HepG2 (cell line): ENCODE results near the gene NEDD4L. TPM values are rescaled to one million over a fixed set of nuclear protein-coding genes. Genes with fewer than 3 reads are reported as not detected.

Source experiments
- ATAC-seq: fragments of 200-7000 bp; cut with Tn5 transposase; 3 replicates; pipeline ENCODE4 v1.9.1; 2020; ENCODE audit warnings: mild to moderate bottlenecking, moderate library complexity
- BruUV-seq: library from RNA; stranded (reverse); fragments of 400-500 nt; replicated peaks from 2 replicates; lab custom pipeline; 2021; lab: Mats Ljungman, UMichigan
- CTCF ChIA-PET: fragments of 300-600 bp; formaldehyde crosslinking; extraction: SDS; loops from one replicate; lab custom pipeline; 2021; ENCODE audit warnings: low total read pairs, inconsistent platforms, low intra/inter-chr PET ratio; lab: Yijun Ruan, JAX
- POLR2A ChIA-PET: fragments of 350-600 bp; sonication (Branson Sonifier 250); formaldehyde crosslinking; loops from one replicate; lab custom pipeline; 2020; ENCODE audit warnings: antibody characterized with exemption, inconsistent platforms; lab: Yijun Ruan, JAX
- DNase-seq: peaks from one replicate; pipeline ENCODE4 v3.0.0-alpha.2; 2015; ENCODE audit warnings: low spot score
- FAIRE-seq: peaks from 3 replicates; lab custom pipeline; 2011; peaks lifted over from hg19 to GRCh38; lab: Jason Lieb, UNC
- H2AFZ ChIP-seq: one replicate; pipeline ENCODE4 v1.6.1; 2011; ENCODE audit warnings: low read length, inconsistent platforms
- H3K27ac ChIP-seq: fragments of 300-600 bp; 3 replicates; pipeline ENCODE4 v1.8.0; 2011; ENCODE audit warnings: mixed run types, mild to moderate bottlenecking, mixed read lengths, low read length, inconsistent platforms; ENCODE audit not compliant: insufficient read depth; ENCODE audit errors: extremely low read length
- H3K27me3 ChIP-seq, 2 experiments: fragments of 200-600 bp in 1 of 2; 2 replicates in 1 of 2; 3 replicates in 1 of 2; pipeline versions ENCODE4 v1.6.0 to v1.8.0; 2011; ENCODE audit warnings: low read length in 2 of 2, mild to moderate bottlenecking in 2 of 2, moderate library complexity in 2 of 2, inconsistent platforms in 1 of 2; ENCODE audit not compliant: insufficient read depth in 2 of 2, control insufficient read depth in 1 of 2
- H3K36me3 ChIP-seq, 2 experiments: fragments of 200-600 bp in 1 of 2; replicated peaks in 1 of 2; 2 replicates in 1 of 2; 3 replicates in 1 of 2; pipeline versions ENCODE4 v1.5.1 to v1.8.0; 2011; ENCODE audit warnings: low read length in 2 of 2, inconsistent platforms in 1 of 2; ENCODE audit not compliant: insufficient read depth in 2 of 2, control insufficient read depth in 1 of 2
- H3K4me1 ChIP-seq: 2 replicates; pipeline ENCODE4 v1.5.1; 2012; ENCODE audit warnings: low read length, inconsistent platforms; ENCODE audit not compliant: insufficient read depth
- H3K4me2 ChIP-seq: 2 replicates; pipeline ENCODE4 v1.6.0; 2011; ENCODE audit warnings: low read depth, low read length, inconsistent platforms
- H3K4me3 ChIP-seq, 3 experiments: fragments of 200-600 bp in 1 of 3; sonication (generic), shearing (Covaris generic) in 1 of 3; replicated peaks in 1 of 3; 2 replicates each; pipeline ENCODE4 v1.5.1; 2011 to 2016; ENCODE audit warnings: low read length in 3 of 3, inconsistent platforms in 2 of 3, low read depth in 2 of 3, mild to moderate bottlenecking in 2 of 3, control low read depth in 1 of 3, mixed read lengths in 1 of 3; ENCODE audit not compliant: insufficient read depth in 1 of 3
- H3K79me2 ChIP-seq: one replicate; pipeline ENCODE4 v1.6.1; 2011; ENCODE audit warnings: low read length, inconsistent platforms; ENCODE audit not compliant: insufficient read depth
- H3K9ac ChIP-seq: 2 replicates; pipeline ENCODE4 v1.6.0; 2011; ENCODE audit warnings: mild to moderate bottlenecking, low read depth, low read length, inconsistent platforms; ENCODE audit not compliant: insufficient read depth
- H3K9me3 ChIP-seq: 2 replicates; pipeline ENCODE4 v1.5.1; 2012; ENCODE audit warnings: mild to moderate bottlenecking, low read length
- H4K20me1 ChIP-seq: 2 replicates; pipeline ENCODE4 v1.6.0; 2011; ENCODE audit warnings: inconsistent platforms, mild to moderate bottlenecking, low read length, moderate library complexity; ENCODE audit not compliant: insufficient read depth
- ARID2 ChIP-seq: sonication (generic); formaldehyde crosslinking; IDR thresholded peaks from 2 replicates; pipeline ENCODE4 v1.8.1; 2022; ENCODE audit warnings: mild to moderate bottlenecking, missing genetic modification reagents, borderline replicate concordance
- ASH2L ChIP-seq: fragments of 300-600, 200-600 bp; sonication (generic); IDR thresholded peaks from 2 replicates; pipeline ENCODE4 v1.7.0; 2017; ENCODE audit warnings: low read depth, mild to moderate bottlenecking, moderate library complexity, mixed read lengths, low read length; ENCODE audit not compliant: insufficient read length
- KDM6A ChIP-seq: IDR thresholded peaks from 2 replicates; pipeline ENCODE4 v1.6.1; 2016; ENCODE audit warnings: low read depth
- POLR2AphosphoS5 ChIP-seq: IDR thresholded peaks from 2 replicates; pipeline ENCODE4 v1.6.1; 2012; ENCODE audit warnings: low read depth, low read length
- RBFOX2 ChIP-seq: fragments of 200-400 bp; formaldehyde crosslinking; IDR thresholded peaks from 2 replicates; pipeline ENCODE4 v1.6.1; 2017; ENCODE audit warnings: low read depth, mild to moderate bottlenecking, low read length
- RBM22 ChIP-seq: fragments of 200-400 bp; formaldehyde crosslinking; optimal IDR thresholded peaks from 2 replicates; pipeline ENCODE3; 2017; ENCODE audit warnings: mild to moderate bottlenecking, low read length, moderate library complexity
- RXRB ChIP-seq: IDR thresholded peaks from 2 replicates; pipeline ENCODE4 v1.6.1; 2016; ENCODE audit warnings: borderline replicate concordance, missing genetic modification reagents, missing compliant biosample characterization
- THRA ChIP-seq: sonication (generic); formaldehyde crosslinking; IDR thresholded peaks from 2 replicates; pipeline ENCODE4 v1.4.0; 2020; ENCODE audit warnings: missing genetic modification reagents, borderline replicate concordance
- ZBTB38 ChIP-seq: sonication (generic); formaldehyde crosslinking; IDR thresholded peaks from 2 replicates; pipeline ENCODE4 v1.5.1; 2020; ENCODE audit warnings: mild to moderate bottlenecking, missing genetic modification reagents
- ZBTB7A ChIP-seq: sonication (generic); formaldehyde crosslinking; IDR thresholded peaks from 2 replicates; pipeline ENCODE4 v1.8.0; 2022; ENCODE audit warnings: mild to moderate bottlenecking, missing genetic modification reagents
- ZNF253 ChIP-seq: sonication (generic); formaldehyde crosslinking; IDR thresholded peaks from 2 replicates; pipeline ENCODE4 v1.8.0; 2022; ENCODE audit warnings: mild to moderate bottlenecking, missing genetic modification reagents, borderline replicate concordance
- ZNF3 ChIP-seq: IDR thresholded peaks from 2 replicates; pipeline ENCODE4 v1.7.0; 2017; ENCODE audit warnings: inconsistent platforms
- ZNF34 ChIP-seq: sonication (generic); formaldehyde crosslinking; IDR thresholded peaks from 2 replicates; pipeline ENCODE4 v1.4.0; 2020; ENCODE audit warnings: mild to moderate bottlenecking, missing genetic modification reagents, borderline replicate concordance
- ZNF687 ChIP-seq: sonication (generic); formaldehyde crosslinking; IDR thresholded peaks from 2 replicates; pipeline ENCODE4 v1.5.1; 2020; ENCODE audit warnings: mild to moderate bottlenecking, missing genetic modification reagents, moderate library complexity
- WGBS: methylation state at CpG from one replicate; pipeline ENCODE4 v1.1.6; 2017; ENCODE audit warnings: low lambda C conversion rate; 5-methylcytosine and 5-hydroxymethylcytosine counted together
- in situ Hi-C: cut with HindIII; loops from 2 replicates; pipeline ENCODE4 v1.10.0; 2017; ENCODE audit warnings: low pct_unique_long_range_greater_than_20kb; ENCODE audit not compliant: extremely low pct_ligation_motif_present
- intact Hi-C: fragments of 100-400 bp; cut with micrococcal nuclease; formaldehyde crosslinking; loops from one replicate; pipeline ENCODE4 v1.10.0; 2022; ENCODE audit not compliant: unreplicated experiment
- polyA plus RNA-seq, 8 experiments: library from polyadenylated mRNA; depleted of rRNA in 3 of 8; stranded (reverse) in 7 of 8; unstranded in 1 of 8; fragments of >200 nt; fragmentation: Illumina TruSeq in 4 of 8; extraction: Trizol in 4 of 8; gene quantifications; 2 replicates each; pipeline versions ENCODE4 v1.2.1 to v1.2.3, GENCODE V29; 2011 to 2016; ENCODE audit warnings: low read depth in 4 of 8, missing spikeins in 1 of 8, mixed read lengths in 1 of 8; ENCODE audit not compliant: insufficient read depth in 1 of 8
- total RNA-seq, 5 experiments: library from RNA; depleted of rRNA; stranded (reverse); fragments of >200 nt; fragmentation: Illumina TruSeq; extraction: Trizol; gene quantifications; 2 replicates each; pipeline ENCODE4 v1.2.3, GENCODE V29; 2016; ENCODE audit warnings: low read depth in 1 of 5

NEDD4L gene
- total and polyA plus RNA-seq, 2 of the 13 experiments (the other 11 are each of a cell fraction or from before 2014, with no cell fraction given): 168 to 390 TPM

GRCh38 chr18:58394602-58395425 lies 350.8 kb downstream of the NEDD4L start:
- FAIRE-seq: no peak
- no peak for TF ChIP-seq ARID2 (CRISPR knock-in tag)
- TF ChIP-seq ZNF687 (CRISPR knock-in tag): peak; percentile 50; the same call in 1 of the 2 replicates
- peak; percentile 77; the same call in 1 of the 2 replicates for TF ChIP-seq THRA (CRISPR knock-in tag)
- no peak for TF ChIP-seq ZNF3 (CRISPR knock-in tag)
- peak; percentile 26; the same call in 1 of the 2 replicates for TF ChIP-seq RXRB (CRISPR knock-in tag)
- 0 out of 2 replicates have a peak, but pooled peaks have one; percentile 30 for TF ChIP-seq ZNF253
- no peak for TF ChIP-seq ZNF34 (CRISPR knock-in tag)
- peak; percentile 86 for TF ChIP-seq RBM22
- peak; percentile 27 for TF ChIP-seq ASH2L
- peak; percentile 31; the same call in 1 of the 2 replicates for TF ChIP-seq POLR2AphosphoS5
- TF ChIP-seq ZBTB7A (CRISPR knock-in tag): no peak
- TF ChIP-seq ZBTB38: peak; percentile 57
- TF ChIP-seq RBFOX2: 0 out of 2 replicates have a peak, but pooled peaks have one; percentile 21
- TF ChIP-seq KDM6A (CRISPR knock-in tag): no peak

More at GRCh38 chr18:58394602-58395425, 350.8 kb downstream of the NEDD4L start:
- H3K27ac ChIP-seq: peak overlapping the region; percentile 53
- WGBS: 83% methylated on average over 11 of the region's 12 CpGs
- peaks cover 75% of the 10 kb centered on the region for H3K79me2 ChIP-seq
- H4K20me1 ChIP-seq: peaks cover 18% of the 10 kb centered on the region; the same call in 1 of the 2 replicates
- H3K9ac ChIP-seq: no peak overlapping the region
- H3K4me3 ChIP-seq: no peak overlapping the region
- BruUV-seq: no TSS peak
- no peaks in the 10 kb centered on the region for H3K9me3 ChIP-seq
- peaks cover 100% of the 10 kb centered on the region for H3K4me1 ChIP-seq
- peaks cover 32 to 75% of the 10 kb centered on the region in 2 experiments for H3K36me3 ChIP-seq
- ATAC-seq (peak; percentile 8; the same call in 2 of the 3 replicates), DNase-seq (no peak)
- intact Hi-C loops: loop anchor here (5.0 kb wide), 1 partner anchor 438 kb away; no protein-coding TSS in a partner anchor
- CTCF ChIA-PET: no interaction called here
- H2AFZ ChIP-seq: no peak overlapping the region
- H3K4me2 ChIP-seq: 0 out of 2 replicates have a peak overlapping the region, but pooled peaks have one; percentile 7
- POLR2A ChIA-PET: interaction anchor here (1.1 to 2.5 kb wide), 5 partner anchors 13 to 342 kb away, joined by 3 to 13 read pairs (median 5); no protein-coding TSS in a partner anchor
- H3K27me3 ChIP-seq: no peaks in the 10 kb centered on the region
- in situ Hi-C loops: loop anchor here (5.0 to 25.0 kb wide), 3 partner anchors 348 to 667 kb away; no protein-coding TSS in a partner anchor
